ENCODE data around the gene TRUB2. TPM values are rescaled to one million over a fixed set of nuclear protein-coding genes. Genes with fewer than 3 reads are reported as not detected.

Gene TRUB2
- total and polyA plus RNA-seq, 2 of the 13 experiments (the other 11 are each of a cell fraction or from before 2014, with no cell fraction given): 22.3 to 41.2 TPM

DNA sequence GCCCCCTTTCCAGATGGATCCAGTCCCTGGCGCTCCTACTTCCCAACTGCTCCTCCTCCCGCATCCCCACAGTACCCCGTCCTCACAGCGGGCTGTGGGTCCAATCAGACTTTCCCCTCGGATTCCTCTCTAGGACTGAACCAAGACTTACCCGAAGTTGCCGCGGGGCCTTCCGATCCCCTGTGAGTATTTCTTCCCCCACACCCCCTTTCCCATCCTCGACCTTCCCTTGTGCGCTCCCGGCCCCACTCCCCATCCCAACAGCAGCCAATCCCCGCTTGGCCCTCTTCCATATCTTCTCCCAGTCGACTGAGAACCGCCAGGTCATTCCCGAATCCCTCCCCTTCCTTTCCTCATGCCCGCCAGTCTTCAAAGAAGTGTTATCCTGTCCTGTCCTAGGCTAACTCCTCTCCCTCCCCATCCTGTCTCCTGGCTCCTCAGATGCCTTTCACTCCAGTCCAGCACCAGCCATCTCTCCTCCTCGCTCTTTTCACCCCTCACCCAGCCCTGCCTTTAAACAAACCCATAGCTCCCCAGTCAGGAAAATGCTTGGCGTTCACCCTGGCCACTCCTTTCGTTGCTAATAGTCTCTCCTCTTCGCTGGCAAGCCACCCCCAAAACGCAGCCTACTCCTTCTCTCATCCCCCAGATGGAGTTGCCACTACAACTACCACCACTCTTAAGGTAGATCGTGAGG lies 45.5 kb downstream of the TRUB2 start (continued):
- TF ChIP-seq, protein P1, sequence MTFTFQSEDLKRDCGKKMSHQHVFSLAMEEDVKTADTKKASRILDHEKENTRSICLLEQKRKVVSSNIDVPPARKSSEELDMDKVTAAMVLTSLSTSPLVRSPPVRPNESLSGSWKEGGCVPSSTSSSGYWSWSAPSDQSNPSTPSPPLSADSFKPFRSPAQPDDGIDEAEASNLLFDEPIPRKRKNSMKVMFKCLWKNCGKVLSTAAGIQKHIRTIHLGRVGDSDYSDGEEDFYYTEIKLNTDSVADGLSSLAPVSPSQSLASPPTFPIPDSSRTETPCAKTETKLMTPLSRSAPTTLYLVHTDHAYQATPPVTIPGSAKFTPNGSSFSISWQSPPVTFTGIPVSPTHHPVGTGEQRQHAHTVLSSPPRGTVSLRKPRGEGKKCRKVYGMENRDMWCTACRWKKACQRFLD (CRISPR knock-in tag; IDR thresholded peaks at IDR 0.05; ENCODE audit: borderline replicate concordance): no peak
- TF ChIP-seq IRF2 (CRISPR knock-in tag; IDR thresholded peaks at IDR 0.05): no peak
- TF ChIP-seq ZNF460 (CRISPR knock-in tag; IDR thresholded peaks at IDR 0.05; ENCODE audit: borderline replicate concordance): no peak
- TF ChIP-seq TBX3 (IDR thresholded peaks at IDR 0.05; ENCODE audit: borderline replicate concordance): no peak
- no peak for TF ChIP-seq ZZZ3 (CRISPR knock-in tag; IDR thresholded peaks at IDR 0.05; ENCODE audit: borderline replicate concordance)
- TF ChIP-seq, protein P2, sequence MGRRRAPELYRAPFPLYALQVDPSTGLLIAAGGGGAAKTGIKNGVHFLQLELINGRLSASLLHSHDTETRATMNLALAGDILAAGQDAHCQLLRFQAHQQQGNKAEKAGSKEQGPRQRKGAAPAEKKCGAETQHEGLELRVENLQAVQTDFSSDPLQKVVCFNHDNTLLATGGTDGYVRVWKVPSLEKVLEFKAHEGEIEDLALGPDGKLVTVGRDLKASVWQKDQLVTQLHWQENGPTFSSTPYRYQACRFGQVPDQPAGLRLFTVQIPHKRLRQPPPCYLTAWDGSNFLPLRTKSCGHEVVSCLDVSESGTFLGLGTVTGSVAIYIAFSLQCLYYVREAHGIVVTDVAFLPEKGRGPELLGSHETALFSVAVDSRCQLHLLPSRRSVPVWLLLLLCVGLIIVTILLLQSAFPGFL (CRISPR knock-in tag; IDR thresholded peaks at IDR 0.05): no peak
- TF ChIP-seq ARNTL (CRISPR knock-in tag; IDR thresholded peaks at IDR 0.05): no peak
- no peak for TF ChIP-seq MTF1 (CRISPR knock-in tag; IDR thresholded peaks at IDR 0.05)
- no peak for TF ChIP-seq NKX3-1 (CRISPR knock-in tag; IDR thresholded peaks at IDR 0.05)
- no peak for TF ChIP-seq GFI1 (CRISPR knock-in tag; IDR thresholded peaks at IDR 0.05; ENCODE audit: borderline replicate concordance)
- TF ChIP-seq, protein P3, sequence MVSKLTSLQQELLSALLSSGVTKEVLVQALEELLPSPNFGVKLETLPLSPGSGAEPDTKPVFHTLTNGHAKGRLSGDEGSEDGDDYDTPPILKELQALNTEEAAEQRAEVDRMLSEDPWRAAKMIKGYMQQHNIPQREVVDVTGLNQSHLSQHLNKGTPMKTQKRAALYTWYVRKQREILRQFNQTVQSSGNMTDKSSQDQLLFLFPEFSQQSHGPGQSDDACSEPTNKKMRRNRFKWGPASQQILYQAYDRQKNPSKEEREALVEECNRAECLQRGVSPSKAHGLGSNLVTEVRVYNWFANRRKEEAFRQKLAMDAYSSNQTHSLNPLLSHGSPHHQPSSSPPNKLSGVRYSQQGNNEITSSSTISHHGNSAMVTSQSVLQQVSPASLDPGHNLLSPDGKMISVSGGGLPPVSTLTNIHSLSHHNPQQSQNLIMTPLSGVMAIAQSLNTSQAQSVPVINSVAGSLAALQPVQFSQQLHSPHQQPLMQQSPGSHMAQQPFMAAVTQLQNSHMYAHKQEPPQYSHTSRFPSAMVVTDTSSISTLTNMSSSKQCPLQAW (CRISPR knock-in tag; IDR thresholded peaks at IDR 0.05): peak; percentile 38; the same call in 1 of the 2 replicates
- no peak for TF ChIP-seq MED13 (CRISPR knock-in tag; IDR thresholded peaks at IDR 0.05)
- TF ChIP-seq FOXA3 (CRISPR knock-in tag; IDR thresholded peaks at IDR 0.05): no peak
- TF ChIP-seq JUND (CRISPR knock-in tag; IDR thresholded peaks at IDR 0.05): no peak
- TF ChIP-seq CEBPB (IDR thresholded peaks at IDR 0.05; ENCODE audit: borderline replicate concordance, low read depth, low read length): no peak
- no peak for TF ChIP-seq TRIM22 (IDR thresholded peaks at IDR 0.05)
- TF ChIP-seq KAT7 (CRISPR knock-in tag; IDR thresholded peaks at IDR 0.05; ENCODE audit: borderline replicate concordance): no peak; the same call in 1 of the 2 replicates
- no peak for TF ChIP-seq YEATS2 (CRISPR knock-in tag; IDR thresholded peaks at IDR 0.05; ENCODE audit: borderline replicate concordance)
